HEK293 (cell line): ENCODE results near the gene AXDND1.
A peak's percentile ranks its signal among the peaks of the same experiment; 100 is the strongest.

Experiments used
- CTCF ChIA-PET: fragments of 350-600 bp; formaldehyde crosslinking; extraction: SDS; loops from one replicate; lab custom pipeline; 2021; ENCODE audit warnings: antibody characterized with exemption; lab: Yijun Ruan, JAX
- POLR2A ChIA-PET: fragments of 300-600 bp; formaldehyde crosslinking; extraction: SDS; loops from one replicate; lab custom pipeline; 2020; ENCODE audit warnings: antibody characterized with exemption, inconsistent platforms; lab: Yijun Ruan, JAX
- H3K27ac ChIP-seq: fragments of 200-500 bp; sonication (Bioruptor generic); 2 replicates; pipeline ENCODE4 v1.5.1; 2014; ENCODE audit warnings: low read depth, low read length, control low read depth, inconsistent platforms; ENCODE audit errors: extremely low read depth
- H3K36me3 ChIP-seq, 2 experiments: fragments of 200-500 bp in 1 of 2; sonication (Bioruptor generic) in 1 of 2; 1 replicate in 1 of 2; 2 replicates in 1 of 2; pipeline ENCODE4 v1.5.1; 2014 to 2017; ENCODE audit warnings: inconsistent platforms in 2 of 2, low read length in 2 of 2; ENCODE audit not compliant: control insufficient read depth in 2 of 2, insufficient read depth in 1 of 2
- H3K4me1 ChIP-seq: fragments of 200-500 bp; sonication (Bioruptor generic); 2 replicates; pipeline ENCODE4 v1.5.1; 2014; ENCODE audit warnings: mild to moderate bottlenecking, low read length, inconsistent platforms; ENCODE audit not compliant: control insufficient read depth, insufficient read depth
- H3K4me3 ChIP-seq: 2 replicates; pipeline ENCODE4 v1.5.1; 2011; ENCODE audit warnings: low read depth, mild to moderate bottlenecking, control low read depth, low read length, moderate library complexity
- H3K9me3 ChIP-seq: fragments of 200-500 bp; sonication (Bioruptor generic); 2 replicates; pipeline ENCODE4 v1.5.1; 2014; ENCODE audit warnings: low read depth, low read length, inconsistent platforms; ENCODE audit not compliant: control insufficient read depth, insufficient read depth
- BCL6B ChIP-seq: fragments of 450-650 bp; formaldehyde crosslinking; IDR thresholded peaks from 2 replicates; pipeline ENCODE4 v1.5.1; 2017; ENCODE audit warnings: missing biosample characterization, missing genetic modification characterization
- SCRT1 ChIP-seq: fragments of 450-650 bp; formaldehyde crosslinking; IDR thresholded peaks from 2 replicates; pipeline ENCODE4 v1.5.1; 2016; ENCODE audit warnings: missing biosample characterization, missing genetic modification characterization, borderline replicate concordance
- TRIM28 ChIP-seq: IDR thresholded peaks from 2 replicates; pipeline ENCODE4 v1.6.1; 2011; ENCODE audit warnings: low read length, control low read depth, borderline replicate concordance
- WT1 ChIP-seq: fragments of 450-650 bp; formaldehyde crosslinking; IDR thresholded peaks from 2 replicates; pipeline ENCODE4 v1.5.1; 2016; ENCODE audit warnings: missing biosample characterization, missing genetic modification characterization
- ZBTB20 ChIP-seq: fragments of 450-650 bp; formaldehyde crosslinking; IDR thresholded peaks from 2 replicates; pipeline ENCODE4 v1.5.1; 2016; ENCODE audit warnings: missing biosample characterization, missing genetic modification characterization
- ZIC2 ChIP-seq: fragments of 450-650 bp; formaldehyde crosslinking; IDR thresholded peaks from 2 replicates; pipeline ENCODE4 v1.5.1; 2016; ENCODE audit warnings: missing biosample characterization, missing genetic modification characterization
- ZNF19 ChIP-seq: fragments of 450-650 bp; formaldehyde crosslinking; IDR thresholded peaks from 2 replicates; pipeline ENCODE4; 2016; ENCODE audit warnings: missing biosample characterization, missing genetic modification characterization, low read depth
- ZNF24 ChIP-seq: fragments of 450-650 bp; formaldehyde crosslinking; IDR thresholded peaks from 2 replicates; pipeline ENCODE4 v1.5.1; 2016; ENCODE audit warnings: missing biosample characterization, missing genetic modification characterization
- ZNF248 ChIP-seq: fragments of 450-650 bp; formaldehyde crosslinking; IDR thresholded peaks from 2 replicates; pipeline ENCODE4 v1.5.1; 2017; ENCODE audit warnings: missing biosample characterization, missing genetic modification characterization
- ZNF324 ChIP-seq: fragments of 450-650 bp; formaldehyde crosslinking; IDR thresholded peaks from 2 replicates; pipeline ENCODE4 v1.5.1; 2016; ENCODE audit warnings: missing biosample characterization, missing genetic modification characterization
- ZNF37A ChIP-seq: fragments of 450-650 bp; IDR thresholded peaks from 2 replicates; pipeline ENCODE4 v1.5.1; 2018; ENCODE audit warnings: missing biosample characterization, missing genetic modification characterization
- ZNF391 ChIP-seq: fragments of 450-650 bp; formaldehyde crosslinking; IDR thresholded peaks from 2 replicates; pipeline ENCODE4 v1.5.1; 2016; ENCODE audit warnings: low read depth, missing biosample characterization, missing genetic modification characterization, borderline replicate concordance
- ZNF416 ChIP-seq: fragments of 450-650 bp; formaldehyde crosslinking; IDR thresholded peaks from 2 replicates; pipeline ENCODE4 v1.5.1; 2016; ENCODE audit warnings: missing biosample characterization, missing genetic modification characterization
- ZNF426 ChIP-seq: fragments of 450-650 bp; formaldehyde crosslinking; IDR thresholded peaks from 2 replicates; pipeline ENCODE4 v1.5.1; 2017; ENCODE audit warnings: missing biosample characterization, missing genetic modification characterization, mild to moderate bottlenecking, inconsistent platforms, moderate library complexity
- ZNF521 ChIP-seq: fragments of 450-650 bp; formaldehyde crosslinking; IDR thresholded peaks from 2 replicates; pipeline ENCODE4 v1.5.1; 2017; ENCODE audit warnings: missing biosample characterization, mild to moderate bottlenecking, missing genetic modification characterization
- ZNF544 ChIP-seq: fragments of 450-650 bp; formaldehyde crosslinking; IDR thresholded peaks from 2 replicates; pipeline ENCODE4 v1.5.0; 2017; ENCODE audit warnings: missing biosample characterization, missing genetic modification characterization
- ZNF571 ChIP-seq: fragments of 450-650 bp; formaldehyde crosslinking; IDR thresholded peaks from 2 replicates; pipeline ENCODE4 v1.5.0; 2017; ENCODE audit warnings: missing biosample characterization, missing genetic modification characterization
- ZNF645 ChIP-seq: fragments of 450-650 bp; formaldehyde crosslinking; IDR thresholded peaks from 2 replicates; pipeline ENCODE4; 2016; ENCODE audit warnings: missing biosample characterization, missing genetic modification characterization
- ZNF654 ChIP-seq: fragments of 450-650 bp; formaldehyde crosslinking; IDR thresholded peaks from 2 replicates; pipeline ENCODE4 v1.5.1; 2016; ENCODE audit warnings: low read depth, missing biosample characterization, missing genetic modification characterization
- ZNF701 ChIP-seq: fragments of 450-650 bp; formaldehyde crosslinking; IDR thresholded peaks from 2 replicates; pipeline ENCODE4 v1.5.1; 2016; ENCODE audit warnings: missing biosample characterization, missing genetic modification characterization
- ZNF843 ChIP-seq: fragments of 450-650 bp; formaldehyde crosslinking; IDR thresholded peaks from 2 replicates; pipeline ENCODE4 v1.5.1; 2016; ENCODE audit warnings: missing biosample characterization, missing genetic modification characterization
- TF ChIP-seq, protein P1 (sequence below): fragments of 450-650 bp; formaldehyde crosslinking; IDR thresholded peaks from 2 replicates; pipeline ENCODE4 v1.5.1; 2016; ENCODE audit warnings: missing biosample characterization, missing genetic modification characterization
- TF ChIP-seq, protein P2 (sequence below): fragments of 450-650 bp; IDR thresholded peaks from 2 replicates; pipeline ENCODE4 v1.5.1; 2018; ENCODE audit warnings: missing biosample characterization, missing genetic modification characterization

The AXDND1 gene

DNA sequence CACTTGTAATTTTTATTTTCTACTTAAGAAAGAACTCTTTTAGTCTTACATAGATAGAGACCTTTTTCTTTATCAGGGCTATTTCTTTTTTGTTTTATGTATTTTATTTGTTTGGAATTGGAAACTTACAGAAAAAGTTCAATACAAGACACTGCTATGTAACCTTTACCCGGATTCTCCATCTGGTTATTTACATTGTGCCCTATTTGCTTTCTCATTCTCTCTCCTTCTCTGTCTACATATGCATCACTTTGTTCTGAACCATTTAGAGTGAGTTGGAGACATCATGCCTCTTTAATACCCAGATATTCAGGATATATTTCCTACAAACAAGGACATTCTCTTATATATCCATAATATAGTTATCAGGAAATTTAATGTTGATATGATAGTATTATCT, 18.3 kb downstream of the AXDND1 start:
- H3K36me3 ChIP-seq: no peaks in the 10 kb centered on the region
- no peak overlapping the region for H3K4me3 ChIP-seq
- POLR2A ChIA-PET: no interaction called here
- TF ChIP-seq ZNF416 (no peak), ZNF571 (tag by site-specific recombination) (no peak), BCL6B (tag by site-specific recombination) (no peak), ZNF701 (tag by site-specific recombination) (no peak), ZNF324 (tag by site-specific recombination) (no peak), ZNF248 (no peak)
- TF ChIP-seq, protein P1, sequence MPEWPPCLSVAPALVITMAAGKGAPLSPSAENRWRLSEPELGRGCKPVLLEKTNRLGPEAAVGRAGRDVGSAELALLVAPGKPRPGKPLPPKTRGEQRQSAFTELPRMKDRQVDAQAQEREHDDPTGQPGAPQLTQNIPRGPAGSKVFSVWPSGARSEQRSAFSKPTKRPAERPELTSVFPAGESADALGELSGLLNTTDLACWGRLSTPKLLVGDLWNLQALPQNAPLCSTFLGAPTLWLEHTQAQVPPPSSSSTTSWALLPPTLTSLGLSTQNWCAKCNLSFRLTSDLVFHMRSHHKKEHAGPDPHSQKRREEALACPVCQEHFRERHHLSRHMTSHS: no peak
- TF ChIP-seq, protein P2, sequence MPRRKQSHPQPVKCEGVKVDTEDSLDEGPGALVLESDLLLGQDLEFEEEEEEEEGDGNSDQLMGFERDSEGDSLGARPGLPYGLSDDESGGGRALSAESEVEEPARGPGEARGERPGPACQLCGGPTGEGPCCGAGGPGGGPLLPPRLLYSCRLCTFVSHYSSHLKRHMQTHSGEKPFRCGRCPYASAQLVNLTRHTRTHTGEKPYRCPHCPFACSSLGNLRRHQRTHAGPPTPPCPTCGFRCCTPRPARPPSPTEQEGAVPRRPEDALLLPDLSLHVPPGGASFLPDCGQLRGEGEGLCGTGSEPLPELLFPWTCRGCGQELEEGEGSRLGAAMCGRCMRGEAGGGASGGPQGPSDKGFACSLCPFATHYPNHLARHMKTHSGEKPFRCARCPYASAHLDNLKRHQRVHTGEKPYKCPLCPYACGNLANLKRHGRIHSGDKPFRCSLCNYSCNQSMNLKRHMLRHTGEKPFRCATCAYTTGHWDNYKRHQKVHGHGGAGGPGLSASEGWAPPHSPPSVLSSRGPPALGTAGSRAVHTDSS (tag by site-specific recombination): no peak
- no peaks in the 10 kb centered on the region for H3K4me1 ChIP-seq
- no peaks in the 10 kb centered on the region for H3K9me3 ChIP-seq
- H3K27ac ChIP-seq: no peak overlapping the region
- CTCF ChIA-PET: interaction anchor here (0.9 kb wide), 1 partner anchor 14 kb away, joined by 3 read pairs; no protein-coding TSS in a partner anchor

- CTCF ChIA-PET: no interaction called here
- Histone ChIP-seq H3K4me1 (no peaks in the 10 kb centered on the region), H3K9me3 (no peaks in the 10 kb centered on the region), H3K27ac (no peak overlapping the region), H3K36me3 (no peaks in the 10 kb centered on the region), H3K4me3 (no peak overlapping the region)
- TF ChIP-seq WT1 (peak; percentile 75), ZNF391 (tag by site-specific recombination) (no peak), ZNF544 (no peak), ZNF37A (tag by site-specific recombination) (no peak), ZNF19 (tag by site-specific recombination) (no peak), SCRT1 (tag by site-specific recombination) (no peak), ZNF843 (tag by site-specific recombination) (no peak), ZNF521 (tag by site-specific recombination) (no peak), ZNF426 (no peak), ZNF645 (tag by site-specific recombination) (no peak), ZNF24 (no peak), ZNF654 (tag by site-specific recombination) (no peak), ZIC2 (peak; percentile 69), TRIM28 (no peak), ZBTB20 (tag by site-specific recombination) (no peak)
- POLR2A ChIA-PET: no interaction called here
Measured at GRCh38 chr1:179385510-179385909, 19.7 kb downstream of the AXDND1 start.
